Spleen (tissue), 11 donors: ENCODE results near the gene APOBR. TPM values are rescaled to one million over a fixed set of nuclear protein-coding genes. Genes with fewer than 3 reads are reported as not detected.
"Not testable (repeated sequence)": the region's sequence is repeated elsewhere in the genome, so short reads cannot be mapped to it uniquely, and the experiment has no call there.

ENCODE experiments used
- DNase-seq: peaks from one replicate; pipeline ENCODE4 v3.0.0-alpha.2; 2020
- H3K27ac ChIP-seq, 8 donors: fragments of 200-600 bp; sonication (generic) in 7 of 8; 1 replicate in 4 of 8; 2 replicates in 4 of 8; pipeline versions ENCODE4 v1.5.0 to v1.8.0; 2016 to 2021; ENCODE audit warnings: inconsistent platforms in 4 of 8, mild to moderate bottlenecking in 4 of 8, moderate library complexity in 1 of 8
- H3K27me3 ChIP-seq, 7 donors: fragments of 200-600 bp; sonication (generic) in 6 of 7; replicated peaks in 1 of 7; 1 replicate in 4 of 7; 2 replicates in 3 of 7; pipeline versions ENCODE4 v1.5.0 to v1.8.0; 2016 to 2021; ENCODE audit warnings: inconsistent platforms in 3 of 7, mild to moderate bottlenecking in 1 of 7
- H3K36me3 ChIP-seq, 6 donors: fragments of 200-600 bp; sonication (generic) in 5 of 6; 1 replicate in 4 of 6; 2 replicates in 2 of 6; pipeline versions ENCODE4 v1.5.0 to v1.8.0; 2016 to 2021; ENCODE audit warnings: inconsistent platforms in 2 of 6
- H3K4me1 ChIP-seq, 6 donors: fragments of 200-600 bp; sonication (generic) in 5 of 6; 1 replicate in 3 of 6; 2 replicates in 3 of 6; pipeline versions ENCODE4 v1.5.0 to v1.8.0; 2016 to 2021; ENCODE audit warnings: inconsistent platforms in 3 of 6
- H3K4me3 ChIP-seq, 8 donors: fragments of 200-600 bp; sonication (generic) in 7 of 8; 1 replicate in 4 of 8; 2 replicates in 4 of 8; pipeline versions ENCODE4 v1.5.0 to v1.8.0; 2016 to 2021; ENCODE audit warnings: inconsistent platforms in 4 of 8, mild to moderate bottlenecking in 4 of 8, moderate library complexity in 2 of 8
- H3K9me3 ChIP-seq, 8 donors: fragments of 200-600 bp; sonication (generic) in 7 of 8; 1 replicate in 4 of 8; 2 replicates in 4 of 8; pipeline versions ENCODE4 v1.5.0 to v1.8.0; 2016 to 2021; ENCODE audit warnings: inconsistent platforms in 4 of 8
- CTCF ChIP-seq, 11 experiments: fragments of 200-600 bp in 7 of 11; fragments of 450-650 bp in 4 of 11; sonication (generic) in 4 of 11; IDR thresholded peaks in 8 of 11; conservative IDR thresholded peaks in 3 of 11; 1 replicate in 7 of 11; 2 replicates in 4 of 11; pipeline versions ENCODE4 v1.4.0 to v1.8.0; 2016 to 2021; ENCODE audit warnings: antibody characterized with exemption in 11 of 11, inconsistent platforms in 4 of 11, mild to moderate bottlenecking in 1 of 11
- POLR2A ChIP-seq, 3 donors: fragments of 450-650 bp; IDR thresholded peaks; one replicate each; pipeline ENCODE4 v1.5.1; 2017; ENCODE audit warnings: antibody characterized with exemption in 3 of 3, mild to moderate bottlenecking in 1 of 3
- POLR2AphosphoS5 ChIP-seq, 3 donors: sonication (generic); formaldehyde crosslinking; IDR thresholded peaks; one replicate each; pipeline ENCODE4 v1.5.1; 2017; ENCODE audit warnings: antibody characterized with exemption in 3 of 3
- WGBS, 5 donors: extraction: QIAGEN DNeasy Blood & Tissue Kit in 3 of 5; methylation state at CpG; one replicate each; pipeline versions ENCODE4 v1.1.5 to v1.1.7; 2013 to 2018; 5-methylcytosine and 5-hydroxymethylcytosine counted together
- intact Hi-C: fragments of 100-400 bp; cut with DNase I; formaldehyde crosslinking; loops from one replicate; pipeline ENCODE4 v1.15.0; 2023; ENCODE audit warnings: low total_unique reads
- polyA plus RNA-seq, 3 donors: library from polyadenylated mRNA; stranded (reverse); fragments of 200-250 nt; gene quantifications; one replicate each; pipeline ENCODE4 v1.2.1, GENCODE V29; 2013
- total RNA-seq, 7 donors: library from RNA; depleted of rRNA in 3 of 7; stranded (reverse); fragments of >200 nt in 3 of 7; fragmentation: NEBNext Ultra II Directional in 4 of 7; extraction: Animal tissue kit (Norgen Biotek cat#: 25700) in 4 of 7; gene quantifications; one replicate each; pipeline versions ENCODE4 v1.1.0 to v1.2.1, GENCODE V29; 2016 to 2021
- donor health status: healthy with polysubstance abuse.
- donor health status: DM: no; HTN: no; CAD: no; lungs with moderate emphysema.
- donor health status: DM: no; HTN: no; CAD: no.
- donor health status: Bipolar disorder and iron deficiency.
- donor health status: healthy.
- donor health status: DM: no; HTN: no; CAD: no.
- donor health status: DM: yes; HTN: yes; CAD: no.

Gene APOBR
- total and polyA plus RNA-seq, 10 donors = 3.3 to 58.4 (median 23.4) TPM

- Histone ChIP-seq H3K4me3 (no peak overlapping the region), H3K27me3 (peaks cover 0 to 12% (median 0%) of the 10 kb centered on the region in 7 donors), H3K4me1 (peaks cover 0 to 6% (median 0%) of the 10 kb centered on the region in 6 donors), H3K9me3 (no peaks in the 10 kb centered on the region), H3K27ac (no peak overlapping the region), H3K36me3 (no peaks in the 10 kb centered on the region)
- TF ChIP-seq POLR2AphosphoS5 (IDR thresholded peaks at IDR 0.05) (no peak), POLR2A (IDR thresholded peaks at IDR 0.05) (no peak), CTCF (IDR thresholded peaks at IDR 0.05 in 8 of 11, conservative IDR thresholded peaks at IDR 0.05 in 3 of 11) (no peak)
- WGBS, 5 donors = 60 to 83% (median 70%) methylated on average over 11 of the region's 11 CpGs
- DNase-seq = no peak
- intact Hi-C loops = no loop called here
Observed at GRCh38 chr16:28522792-28523191, 28.3 kb downstream of the APOBR start.

GRCh38 chr16:28524681-28525171, 30.3 kb downstream of the APOBR start:
- DNase-seq = no peak
- Histone ChIP-seq H3K9me3 (no peaks in the 10 kb centered on the region), H3K27ac (no peak overlapping the region), H3K36me3 (no peaks in the 10 kb centered on the region), H3K4me3 (no peak overlapping the region), H3K27me3 (peaks cover 0 to 12% (median 0%) of the 10 kb centered on the region in 7 donors), H3K4me1 (peaks cover 0 to 6% (median 0%) of the 10 kb centered on the region in 6 donors)
- TF ChIP-seq POLR2AphosphoS5 (IDR thresholded peaks at IDR 0.05) (no peak), CTCF (IDR thresholded peaks at IDR 0.05 in 8 of 11, conservative IDR thresholded peaks at IDR 0.05 in 3 of 11) (no peak), POLR2A (IDR thresholded peaks at IDR 0.05) (no peak)
- 64 to 75% (median 64%) methylated on average over 6 of the region's 6 CpGs for WGBS, 5 donors
- intact Hi-C loops = no loop called here

GRCh38 chr16:28526201-28527099, 32.0 kb downstream of the APOBR start:
- TF ChIP-seq POLR2AphosphoS5 (IDR thresholded peaks at IDR 0.05) (no peak), CTCF (IDR thresholded peaks at IDR 0.05 in 8 of 11, conservative IDR thresholded peaks at IDR 0.05 in 3 of 11) (no peak), POLR2A (IDR thresholded peaks at IDR 0.05) (no peak)
- no peak for DNase-seq
- Histone ChIP-seq H3K36me3 (no peaks in the 10 kb centered on the region), H3K4me3 (no peak overlapping the region), H3K9me3 (no peaks in the 10 kb centered on the region), H3K27ac (no peak overlapping the region), H3K4me1 (peaks cover 0 to 10% (median 0%) of the 10 kb centered on the region in 6 donors), H3K27me3 (peaks cover 0 to 12% (median 0%) of the 10 kb centered on the region in 7 donors)
- intact Hi-C loops = no loop called here
- 88 to 95% (median 91%) methylated on average over 11 of the region's 11 CpGs for WGBS, 5 donors

GRCh38 chr16:28527100-28527785, 32.8 kb downstream of the APOBR start:
- H3K4me3 ChIP-seq, DNase-seq, H3K27ac ChIP-seq, H3K36me3 ChIP-seq, H3K9me3 ChIP-seq, intact Hi-C loops: not testable (repeated sequence)
- peaks cover 0 to 12% (median 0%) of the 10 kb centered on the region in 7 donors for H3K27me3 ChIP-seq
- WGBS, 5 donors = 85 to 97% (median 91%) methylated on average over 7 of the region's 7 CpGs
- H3K4me1 ChIP-seq = peaks cover 0 to 18% (median 5%) of the 10 kb centered on the region in 6 donors
